Inflammatory macrophage treated with lipopolysaccharide for 1 hour (primary cell): ENCODE data around the gene SMIM1.

Source experiments
- DNase-seq, 2 donors: peaks; one replicate each; pipeline ENCODE4 v3.0.0-alpha.2; 2020 to 2022

Gene SMIM1

GRCh38 chr1:3822421-3822820 lies 49.9 kb downstream of the SMIM1 start:
- no peak for DNase-seq

GRCh38 chr1:3824650-3825049 lies 52.1 kb downstream of the SMIM1 start:
- DNase-seq, result no peak

- DNase-seq, result no peak
Observed at GRCh38 chr1:3825356-3825755, 52.8 kb downstream of the SMIM1 start.
